Stimulated activated CD4-positive, alpha-beta T cell treated with anti-CD3 and anti-CD28 coated beads, Interleukin-1b, Interleukin-23, amount 100 ng/mL, for 4 hours (primary cell): ENCODE data around the gene TRNP1.

Experiments
- DNase-seq, 2 donors: peaks; one replicate each; pipeline ENCODE4 v3.0.0-alpha.2; 2020; ENCODE audit warnings: low read depth in 2 of 2

The TRNP1 gene

GRCh38 chr1:27001570-27002360 is 8.3 kb downstream of the TRNP1 start:
- DNase-seq = no peak

DNA sequence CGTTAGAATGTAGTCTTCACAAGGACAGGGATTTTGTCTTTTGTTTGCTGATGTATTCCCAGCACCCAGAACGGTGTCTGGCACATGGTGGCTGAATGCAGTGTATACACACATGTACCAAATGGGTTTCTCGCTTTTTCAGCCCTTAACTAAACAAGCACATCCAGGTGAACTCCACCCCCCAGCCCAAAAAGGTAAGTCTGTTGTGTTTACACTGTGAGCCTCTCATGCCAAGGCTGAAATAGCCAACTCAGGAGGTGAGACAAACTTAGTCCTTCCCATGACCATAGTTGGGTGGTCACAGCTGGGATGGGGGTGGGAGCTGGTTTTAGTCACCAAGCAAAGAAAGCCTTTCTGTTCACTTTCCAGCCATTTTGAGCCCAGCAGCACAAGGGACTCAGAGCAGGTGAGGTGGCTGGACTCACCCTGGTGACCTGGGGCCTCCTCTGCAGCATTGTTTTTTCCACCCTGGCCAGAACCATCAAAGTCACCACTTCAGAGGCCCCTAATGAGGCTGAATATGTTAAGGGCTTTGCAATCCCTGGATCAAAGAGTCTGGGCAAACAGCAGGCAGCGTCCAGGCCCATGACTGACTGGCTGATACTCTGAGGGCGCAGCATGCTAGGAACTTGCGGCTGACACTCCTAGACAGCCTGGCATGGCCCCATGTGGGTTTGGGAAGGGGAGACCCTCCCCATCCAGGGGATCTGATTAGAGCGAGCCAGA is 10.4 kb downstream of the TRNP1 start:
- DNase-seq = no peak

GRCh38 chr1:27004471-27005165 is 11.1 kb downstream of the TRNP1 start:
- DNase-seq = no peak

DNA sequence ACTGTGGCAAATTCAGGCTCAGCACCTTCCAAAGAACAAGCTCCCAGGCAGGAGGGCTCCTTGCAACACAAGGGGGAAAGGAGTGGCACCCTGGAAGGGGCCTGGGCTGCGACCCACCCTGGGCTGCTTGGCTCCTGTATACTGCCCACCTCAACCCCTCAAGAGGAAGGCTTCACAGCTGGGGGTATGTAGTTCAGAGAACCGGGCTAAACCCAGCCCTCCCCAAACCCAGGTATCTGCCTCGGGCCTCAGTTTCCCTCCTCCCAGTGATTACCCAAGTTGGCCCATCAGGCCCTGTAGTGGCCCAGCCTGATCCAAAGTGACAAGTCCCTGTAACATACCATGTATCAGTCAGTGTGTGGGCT is 11.7 kb downstream of the TRNP1 start:
- no peak for DNase-seq

DNA sequence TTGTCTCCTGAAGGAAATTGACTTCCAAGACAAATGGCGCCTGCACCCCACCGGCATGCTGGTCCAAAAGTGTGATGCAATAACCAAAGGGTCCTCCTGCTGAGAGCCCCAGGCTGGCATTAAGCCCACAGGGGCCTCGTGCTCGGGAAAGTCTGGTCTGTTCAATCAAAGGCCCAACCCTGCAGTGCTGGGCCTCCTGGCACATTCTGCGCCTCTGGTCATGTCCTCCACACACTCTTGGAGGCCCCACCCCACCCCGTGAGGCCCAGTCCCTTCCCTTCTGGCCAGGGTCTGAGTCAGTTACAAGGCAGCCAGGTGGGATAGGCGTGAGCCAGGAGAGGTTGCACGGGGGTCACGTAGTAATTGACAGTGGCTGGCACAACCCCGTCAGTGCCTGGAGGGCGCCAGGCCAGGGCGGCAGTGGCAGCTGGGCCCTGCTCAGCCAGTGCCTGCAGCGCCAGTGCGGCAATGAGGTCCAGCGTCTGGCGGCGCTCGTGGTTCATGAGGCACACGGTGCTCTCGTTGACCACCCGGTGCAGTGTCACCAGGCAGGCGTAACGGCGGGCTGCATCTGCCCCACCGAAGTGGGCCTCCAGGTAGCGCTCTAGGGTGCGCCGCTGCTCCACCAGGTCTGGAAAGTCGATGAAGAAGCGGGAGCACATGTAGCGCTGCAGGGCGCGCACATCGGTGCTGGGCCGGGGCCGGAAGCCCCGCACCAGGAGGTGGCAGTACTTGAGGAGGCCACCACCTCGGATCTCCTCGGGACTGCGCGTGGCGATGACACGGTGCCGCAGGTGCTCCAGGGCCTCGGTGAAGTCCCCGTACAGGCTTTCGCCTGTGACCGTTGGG is 12.4 kb downstream of the TRNP1 start:
- no peak for DNase-seq

DNA sequence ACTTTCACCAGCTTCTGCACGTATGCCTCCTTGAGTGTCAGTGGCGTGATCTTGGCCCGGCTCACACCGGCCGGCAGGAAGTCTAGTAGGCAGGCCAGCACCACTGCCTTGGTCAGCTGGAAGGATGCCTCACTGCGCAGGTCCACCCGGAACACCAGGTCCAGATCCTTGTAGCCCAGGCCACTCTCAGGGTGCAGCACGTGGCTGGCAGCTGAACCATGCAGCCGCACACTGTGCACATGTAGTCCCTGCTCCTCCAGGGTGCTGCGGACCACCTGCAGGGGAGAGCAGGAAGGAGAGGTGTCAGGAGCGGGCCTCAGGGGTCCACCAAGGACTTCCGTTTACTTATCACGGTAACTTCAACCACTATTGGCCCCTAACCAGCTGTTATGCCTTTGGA is 13.2 kb downstream of the TRNP1 start:
- DNase-seq = no peak

DNA sequence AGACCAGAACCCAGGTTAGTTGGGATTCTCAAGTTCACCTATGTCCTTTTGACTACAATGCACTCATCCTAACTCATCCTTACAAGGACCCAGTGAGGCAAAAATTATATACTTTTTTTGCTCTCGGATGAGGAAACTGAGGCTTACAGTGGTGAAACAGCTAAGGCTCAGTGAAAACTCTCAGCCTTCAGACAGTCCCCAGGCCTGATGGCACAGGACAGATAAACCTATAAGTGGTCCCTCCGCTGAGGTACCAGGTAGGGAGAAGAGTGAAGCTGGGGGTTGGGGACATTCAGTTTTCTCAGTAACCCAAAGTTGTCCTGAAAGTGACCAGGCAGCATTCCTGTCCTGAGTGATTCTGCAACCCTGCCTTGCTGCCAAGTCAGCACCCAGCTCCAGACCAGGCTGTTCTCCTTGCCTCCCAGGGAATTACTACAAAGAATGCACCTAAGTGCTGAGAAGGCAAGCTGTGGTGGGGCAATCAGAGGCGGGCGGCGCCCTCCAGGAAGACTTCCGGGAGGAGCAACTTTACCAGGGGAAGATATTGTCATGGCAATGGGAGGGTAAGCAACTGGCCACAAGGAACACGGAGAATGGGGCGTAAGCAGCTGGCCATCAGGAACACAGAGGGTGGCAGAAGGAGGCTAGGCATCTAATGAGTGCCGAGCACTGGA is 14.6 kb downstream of the TRNP1 start:
- DNase-seq = no peak

GRCh38 chr1:27009601-27010197 is 16.2 kb downstream of the TRNP1 start:
- no peak for DNase-seq

DNA sequence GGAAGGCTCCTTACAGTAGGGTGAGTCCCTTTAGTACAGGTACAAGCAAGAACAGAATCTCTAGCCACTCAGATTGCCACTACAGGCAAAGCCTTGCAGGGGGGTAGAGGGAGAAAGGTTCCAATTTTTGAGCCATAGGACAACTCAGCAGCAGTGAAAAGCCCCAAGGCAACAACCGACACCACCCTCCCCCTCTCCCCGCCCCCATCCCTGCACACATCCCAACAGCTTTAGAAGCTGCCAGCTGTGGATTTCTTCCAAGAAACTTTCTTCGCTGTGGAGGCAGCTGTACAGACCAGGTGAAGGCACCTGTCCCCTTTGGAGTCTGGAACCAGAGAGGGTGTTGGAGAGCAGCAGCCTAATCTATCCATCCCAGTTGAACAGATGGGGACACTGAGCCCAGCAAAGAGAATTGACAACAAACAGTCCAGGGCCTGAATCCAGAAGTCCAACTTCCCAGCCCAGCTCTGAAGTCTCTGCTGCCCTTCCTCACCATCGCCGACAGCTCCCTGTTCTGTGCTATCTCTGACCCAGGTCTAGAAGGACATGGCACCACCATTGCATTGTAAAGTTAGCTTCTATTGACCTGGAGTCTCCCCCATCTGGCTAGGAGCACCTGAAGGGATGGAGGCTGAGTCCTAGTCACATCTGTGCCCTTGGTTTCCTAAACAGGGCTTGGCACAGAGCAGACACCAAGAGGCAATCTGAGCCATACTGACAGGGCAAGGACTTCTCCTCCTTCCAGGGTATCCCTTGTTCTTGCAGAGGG is 16.9 kb downstream of the TRNP1 start:
- no peak for DNase-seq

DNA sequence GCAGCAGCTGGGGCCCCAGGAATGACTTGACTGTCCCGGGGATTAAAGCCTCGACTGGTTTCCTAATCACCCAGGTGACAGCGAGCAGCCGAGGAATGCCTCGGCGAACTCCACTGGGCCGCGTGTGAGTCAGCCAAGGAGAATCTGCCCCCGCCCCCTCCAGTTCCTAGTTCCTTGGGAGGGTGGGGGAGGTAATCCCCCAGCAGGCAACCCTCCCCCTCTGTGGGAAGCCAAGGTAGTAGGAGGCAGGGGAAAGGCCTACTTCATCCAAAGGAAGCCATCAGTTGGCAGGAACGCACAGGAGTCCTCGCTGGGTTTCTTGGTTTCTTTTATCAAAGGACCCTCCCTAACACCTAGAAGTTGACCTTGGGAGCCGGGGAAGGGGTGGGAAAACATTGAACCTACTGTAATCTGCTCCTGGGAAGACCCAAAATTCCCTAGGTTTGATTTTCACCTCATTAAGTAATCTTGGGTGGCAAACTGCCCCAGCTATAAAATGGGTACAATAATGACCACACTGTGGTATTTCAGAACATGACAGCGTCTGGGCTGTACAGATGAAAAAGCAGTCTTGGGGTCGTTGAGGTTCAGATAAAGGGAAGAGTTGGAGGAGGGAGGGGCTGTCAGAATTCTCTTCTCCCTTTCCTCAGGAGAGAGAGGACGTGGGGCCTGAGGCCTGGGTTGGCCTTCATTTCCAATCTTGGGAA is 17.7 kb downstream of the TRNP1 start:
- DNase-seq = no peak

- no peak for DNase-seq
Observed at GRCh38 chr1:27011976-27012563, 18.6 kb downstream of the TRNP1 start.

GRCh38 chr1:27015260-27015659 is 21.8 kb downstream of the TRNP1 start:
- DNase-seq = no peak

GRCh38 chr1:27016376-27016775 is 22.9 kb downstream of the TRNP1 start:
- DNase-seq = no peak

GRCh38 chr1:27017207-27017606 is 23.7 kb downstream of the TRNP1 start:
- DNase-seq = no peak

DNA sequence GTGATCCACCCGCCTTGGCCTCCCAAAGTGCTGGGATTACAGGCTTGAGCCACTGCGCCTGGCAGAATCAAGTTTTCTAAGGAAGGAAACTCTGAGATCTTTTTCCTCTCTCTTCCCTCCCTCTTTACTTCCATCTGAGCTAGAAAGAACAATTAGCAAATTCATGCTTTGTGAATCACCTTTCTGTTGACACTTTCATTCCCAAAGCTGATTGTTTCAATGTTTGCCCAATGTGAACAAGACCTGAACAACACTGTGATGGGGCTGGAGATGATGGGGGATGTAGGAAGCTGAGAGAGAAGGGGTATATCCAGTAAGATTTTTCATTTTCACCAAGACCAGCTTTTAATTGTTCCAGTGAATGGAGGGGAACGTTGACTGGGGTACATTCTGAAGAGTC is 24.8 kb downstream of the TRNP1 start:
- no peak for DNase-seq

DNA sequence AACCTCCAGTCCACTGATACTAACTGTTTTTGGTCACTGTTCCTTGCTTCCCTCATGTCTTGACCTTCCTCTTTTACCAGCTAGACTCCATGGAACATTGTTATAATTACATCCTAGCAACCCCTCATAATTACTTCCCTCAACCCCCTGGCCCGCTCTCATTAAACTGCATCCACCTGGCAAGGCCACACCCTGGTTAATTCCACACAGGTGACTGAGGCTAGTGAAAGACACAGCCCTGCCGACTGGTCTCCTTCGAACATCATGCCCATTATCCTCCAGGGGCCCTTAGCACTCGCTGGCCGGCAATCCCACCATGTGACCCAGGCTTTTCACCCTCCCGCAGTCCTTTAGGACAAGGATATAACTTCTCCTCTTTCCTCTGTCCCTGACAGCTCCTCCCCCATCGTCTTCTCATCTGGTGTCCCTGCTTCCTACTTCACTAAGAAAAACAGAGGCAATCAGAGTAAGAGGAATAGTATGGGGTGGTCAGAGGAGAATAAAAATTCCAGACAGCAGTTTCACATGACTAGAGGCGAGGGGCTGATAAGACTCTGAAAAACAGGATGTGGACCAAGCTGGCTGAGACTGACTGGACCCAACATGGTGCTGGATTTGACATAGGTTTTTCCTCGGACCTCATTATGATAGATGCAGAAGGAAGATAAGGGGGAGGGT is 28.0 kb downstream of the TRNP1 start:
- no peak for DNase-seq

DNA sequence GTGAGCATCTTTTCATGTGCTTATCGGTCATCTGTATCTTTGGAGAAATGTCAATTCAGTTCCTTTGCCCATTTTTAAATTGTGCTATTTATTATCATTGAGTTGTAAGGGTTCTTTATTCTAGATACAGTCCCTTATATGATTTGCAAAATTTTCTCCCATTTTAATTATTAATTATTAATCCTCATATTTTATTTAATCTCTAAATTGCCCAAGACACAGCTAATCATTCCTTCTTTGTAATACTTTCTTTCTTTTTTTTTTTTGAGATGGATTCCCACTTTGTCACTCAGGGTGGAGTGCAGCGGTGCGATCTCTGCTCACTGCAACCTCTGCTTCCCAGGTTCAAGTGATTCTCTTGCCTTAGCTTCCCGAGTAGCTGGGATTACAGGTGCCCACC is 32.2 kb downstream of the TRNP1 start:
- no peak for DNase-seq
